GM23338 (cell line): ENCODE data around the gene ACTN2. TPM values are rescaled to one million over a fixed set of nuclear protein-coding genes. Genes with fewer than 3 reads are reported as not detected.

Source experiments
- ATAC-seq: fragments of 200-7000 bp; cut with Tn5 transposase; 3 replicates; pipeline ENCODE4 v1.9.1; 2020
- DNase-seq: peaks from one replicate; pipeline ENCODE4 v3.0.0-alpha.2; 2015; ENCODE audit warnings: low spot score
- H2AFZ ChIP-seq: fragments of 200-600 bp; sonication (generic); 2 replicates; pipeline ENCODE4 v1.8.0; 2016; ENCODE audit warnings: antibody characterized with exemption, mild to moderate bottlenecking, moderate library complexity
- H3F3A ChIP-seq: fragments of 200-600 bp; sonication (generic); replicated peaks from 2 replicates; pipeline ENCODE4 v1.8.0; 2017; ENCODE audit warnings: antibody characterized with exemption, mixed run types, low read depth
- H3K27ac ChIP-seq: fragments of 200-600 bp; sonication (generic); 2 replicates; pipeline ENCODE4 v1.6.1; 2016; ENCODE audit warnings: low read depth
- H3K27me3 ChIP-seq: fragments of 200-600 bp; sonication (generic); 2 replicates; pipeline ENCODE4 v1.8.0; 2016; ENCODE audit warnings: mild to moderate bottlenecking, mixed run types, moderate library complexity; ENCODE audit not compliant: insufficient read depth
- H3K36me3 ChIP-seq: fragments of 200-600 bp; sonication (generic); 2 replicates; pipeline ENCODE4 v1.8.0; 2016; ENCODE audit warnings: mild to moderate bottlenecking; ENCODE audit not compliant: insufficient read depth
- H3K4me1 ChIP-seq: fragments of 200-600 bp; sonication (generic); 2 replicates; pipeline ENCODE4 v1.8.0; 2016; ENCODE audit warnings: mild to moderate bottlenecking, moderate library complexity; ENCODE audit not compliant: insufficient read depth
- H3K4me2 ChIP-seq: fragments of 200-600 bp; sonication (generic); 2 replicates; pipeline ENCODE4 v1.7.1; 2017; ENCODE audit warnings: mixed run types
- H3K4me3 ChIP-seq: fragments of 200-600 bp; sonication (generic); 2 replicates; pipeline ENCODE4 v1.6.1; 2016; ENCODE audit warnings: mixed run types
- H3K79me2 ChIP-seq: fragments of 200-600 bp; sonication (generic); replicated peaks from 2 replicates; pipeline ENCODE4 v1.8.0; 2017; ENCODE audit warnings: mild to moderate bottlenecking; ENCODE audit not compliant: insufficient read depth
- H3K9me2 ChIP-seq: fragments of 200-600 bp; sonication (generic); 2 replicates; pipeline ENCODE4 v1.8.0; 2017; ENCODE audit not compliant: insufficient read depth
- H4K20me1 ChIP-seq: fragments of 200-600 bp; sonication (generic); replicated peaks from 2 replicates; pipeline ENCODE4 v1.8.0; 2017; ENCODE audit warnings: mild to moderate bottlenecking; ENCODE audit not compliant: insufficient read depth
- H3K27ac Mint-ChIP-seq: 2 replicates; pipeline ENCODE4 v1.8.0; 2020; ENCODE audit warnings: inconsistent platforms, mild to moderate bottlenecking, moderate library complexity, mixed read lengths
- H3K27me3 Mint-ChIP-seq: 3 replicates; pipeline ENCODE4 v1.8.0; 2022; ENCODE audit warnings: low read depth, mild to moderate bottlenecking, moderate library complexity, mixed read lengths, inconsistent platforms; ENCODE audit not compliant: insufficient read depth, poor library complexity
- H3K36me3 Mint-ChIP-seq: 3 replicates; pipeline ENCODE4 v1.8.0; 2021; ENCODE audit warnings: low read depth, mild to moderate bottlenecking, inconsistent platforms, moderate library complexity, mixed read lengths
- H3K4me1 Mint-ChIP-seq: 3 replicates; pipeline ENCODE4 v1.8.0; 2020; ENCODE audit warnings: mild to moderate bottlenecking, inconsistent platforms, mixed read lengths
- H3K4me3 Mint-ChIP-seq: 3 replicates; pipeline ENCODE4 v1.8.0; 2021; ENCODE audit warnings: moderate library complexity, mild to moderate bottlenecking, inconsistent platforms, mixed read lengths
- H3K9me3 Mint-ChIP-seq: 3 replicates; pipeline ENCODE4 v1.8.0; 2020; ENCODE audit warnings: moderate library complexity, mild to moderate bottlenecking, inconsistent platforms, mixed read lengths
- CREB1 ChIP-seq: fragments of 250-450 bp; sonication (Bioruptor Pico); IDR thresholded peaks from 2 replicates; pipeline ENCODE4 v1.5.0; 2020; ENCODE audit warnings: low read depth, mild to moderate bottlenecking, moderate library complexity
- EZH2phosphoT487 ChIP-seq: fragments of 200-600 bp; sonication (generic); IDR thresholded peaks from one replicate; pipeline ENCODE4 v1.8.1; 2018; ENCODE audit warnings: antibody characterized with exemption; ENCODE audit not compliant: unreplicated experiment
- NANOG ChIP-seq: IDR thresholded peaks from 2 replicates; pipeline ENCODE4 v1.6.1; 2016; ENCODE audit warnings: antibody characterized with exemption, borderline replicate concordance
- ZNF331 ChIP-seq: fragments of 250-450 bp; sonication (Bioruptor Pico); IDR thresholded peaks from 2 replicates; pipeline ENCODE4 v1.5.0; 2020; ENCODE audit warnings: low read depth, mild to moderate bottlenecking, moderate library complexity
- polyA plus RNA-seq: library from polyadenylated mRNA; unstranded; fragments of >200 nt; fragmentation: Nextera tagmentation; extraction: Ambion mirVana; gene quantifications from 2 replicates; pipeline ENCODE4 v1.2.1, GENCODE V29; 2016
- total RNA-seq: library from RNA; depleted of rRNA; stranded (reverse); fragments of >200 nt; shearing (Covaris generic); gene quantifications from 2 replicates; pipeline ENCODE4 v1.2.3, GENCODE V29; 2014
- TF ChIP-seq, protein P1 (sequence below): fragments of 250-450 bp; sonication (Bioruptor Pico); IDR thresholded peaks from 2 replicates; pipeline ENCODE4 v1.5.0; 2020; ENCODE audit warnings: mild to moderate bottlenecking, moderate library complexity
- TF ChIP-seq, protein P2 (sequence below), 2 experiments: fragments of 200-600 bp in 1 of 2; sonication (generic) in 1 of 2; conservative IDR thresholded peaks; 2 replicates each; pipeline versions ENCODE4 v1.5.1 to v1.6.1; 2016 to 2017; ENCODE audit warnings: antibody characterized with exemption in 2 of 2, low read depth in 2 of 2, mild to moderate bottlenecking in 2 of 2, moderate library complexity in 1 of 2

ACTN2 gene
- total and polyA plus RNA-seq, 2 experiments from 2014 or later: 1.9 to 2.8 TPM

DNA sequence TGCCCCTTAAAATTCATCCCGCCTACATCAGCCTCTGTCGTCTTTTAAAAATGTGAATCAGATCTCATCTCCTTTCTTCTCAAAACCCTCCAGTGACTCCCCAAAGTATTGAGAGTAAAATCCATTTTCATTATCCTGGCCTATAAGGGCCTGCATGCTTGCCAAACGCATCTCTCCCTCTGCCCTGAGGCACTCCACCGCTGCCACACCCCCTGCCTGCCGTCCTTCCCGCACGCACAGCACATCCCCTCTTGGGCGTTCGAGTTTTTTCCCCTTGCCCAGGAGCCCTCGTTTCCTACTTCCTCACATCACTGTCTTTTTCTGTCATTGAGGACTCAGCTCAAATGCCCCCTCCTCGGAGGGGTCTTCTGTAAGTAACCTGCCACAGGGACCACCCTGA, 55.5 kb downstream of the ACTN2 start (continued):
- TF ChIP-seq, protein P1, sequence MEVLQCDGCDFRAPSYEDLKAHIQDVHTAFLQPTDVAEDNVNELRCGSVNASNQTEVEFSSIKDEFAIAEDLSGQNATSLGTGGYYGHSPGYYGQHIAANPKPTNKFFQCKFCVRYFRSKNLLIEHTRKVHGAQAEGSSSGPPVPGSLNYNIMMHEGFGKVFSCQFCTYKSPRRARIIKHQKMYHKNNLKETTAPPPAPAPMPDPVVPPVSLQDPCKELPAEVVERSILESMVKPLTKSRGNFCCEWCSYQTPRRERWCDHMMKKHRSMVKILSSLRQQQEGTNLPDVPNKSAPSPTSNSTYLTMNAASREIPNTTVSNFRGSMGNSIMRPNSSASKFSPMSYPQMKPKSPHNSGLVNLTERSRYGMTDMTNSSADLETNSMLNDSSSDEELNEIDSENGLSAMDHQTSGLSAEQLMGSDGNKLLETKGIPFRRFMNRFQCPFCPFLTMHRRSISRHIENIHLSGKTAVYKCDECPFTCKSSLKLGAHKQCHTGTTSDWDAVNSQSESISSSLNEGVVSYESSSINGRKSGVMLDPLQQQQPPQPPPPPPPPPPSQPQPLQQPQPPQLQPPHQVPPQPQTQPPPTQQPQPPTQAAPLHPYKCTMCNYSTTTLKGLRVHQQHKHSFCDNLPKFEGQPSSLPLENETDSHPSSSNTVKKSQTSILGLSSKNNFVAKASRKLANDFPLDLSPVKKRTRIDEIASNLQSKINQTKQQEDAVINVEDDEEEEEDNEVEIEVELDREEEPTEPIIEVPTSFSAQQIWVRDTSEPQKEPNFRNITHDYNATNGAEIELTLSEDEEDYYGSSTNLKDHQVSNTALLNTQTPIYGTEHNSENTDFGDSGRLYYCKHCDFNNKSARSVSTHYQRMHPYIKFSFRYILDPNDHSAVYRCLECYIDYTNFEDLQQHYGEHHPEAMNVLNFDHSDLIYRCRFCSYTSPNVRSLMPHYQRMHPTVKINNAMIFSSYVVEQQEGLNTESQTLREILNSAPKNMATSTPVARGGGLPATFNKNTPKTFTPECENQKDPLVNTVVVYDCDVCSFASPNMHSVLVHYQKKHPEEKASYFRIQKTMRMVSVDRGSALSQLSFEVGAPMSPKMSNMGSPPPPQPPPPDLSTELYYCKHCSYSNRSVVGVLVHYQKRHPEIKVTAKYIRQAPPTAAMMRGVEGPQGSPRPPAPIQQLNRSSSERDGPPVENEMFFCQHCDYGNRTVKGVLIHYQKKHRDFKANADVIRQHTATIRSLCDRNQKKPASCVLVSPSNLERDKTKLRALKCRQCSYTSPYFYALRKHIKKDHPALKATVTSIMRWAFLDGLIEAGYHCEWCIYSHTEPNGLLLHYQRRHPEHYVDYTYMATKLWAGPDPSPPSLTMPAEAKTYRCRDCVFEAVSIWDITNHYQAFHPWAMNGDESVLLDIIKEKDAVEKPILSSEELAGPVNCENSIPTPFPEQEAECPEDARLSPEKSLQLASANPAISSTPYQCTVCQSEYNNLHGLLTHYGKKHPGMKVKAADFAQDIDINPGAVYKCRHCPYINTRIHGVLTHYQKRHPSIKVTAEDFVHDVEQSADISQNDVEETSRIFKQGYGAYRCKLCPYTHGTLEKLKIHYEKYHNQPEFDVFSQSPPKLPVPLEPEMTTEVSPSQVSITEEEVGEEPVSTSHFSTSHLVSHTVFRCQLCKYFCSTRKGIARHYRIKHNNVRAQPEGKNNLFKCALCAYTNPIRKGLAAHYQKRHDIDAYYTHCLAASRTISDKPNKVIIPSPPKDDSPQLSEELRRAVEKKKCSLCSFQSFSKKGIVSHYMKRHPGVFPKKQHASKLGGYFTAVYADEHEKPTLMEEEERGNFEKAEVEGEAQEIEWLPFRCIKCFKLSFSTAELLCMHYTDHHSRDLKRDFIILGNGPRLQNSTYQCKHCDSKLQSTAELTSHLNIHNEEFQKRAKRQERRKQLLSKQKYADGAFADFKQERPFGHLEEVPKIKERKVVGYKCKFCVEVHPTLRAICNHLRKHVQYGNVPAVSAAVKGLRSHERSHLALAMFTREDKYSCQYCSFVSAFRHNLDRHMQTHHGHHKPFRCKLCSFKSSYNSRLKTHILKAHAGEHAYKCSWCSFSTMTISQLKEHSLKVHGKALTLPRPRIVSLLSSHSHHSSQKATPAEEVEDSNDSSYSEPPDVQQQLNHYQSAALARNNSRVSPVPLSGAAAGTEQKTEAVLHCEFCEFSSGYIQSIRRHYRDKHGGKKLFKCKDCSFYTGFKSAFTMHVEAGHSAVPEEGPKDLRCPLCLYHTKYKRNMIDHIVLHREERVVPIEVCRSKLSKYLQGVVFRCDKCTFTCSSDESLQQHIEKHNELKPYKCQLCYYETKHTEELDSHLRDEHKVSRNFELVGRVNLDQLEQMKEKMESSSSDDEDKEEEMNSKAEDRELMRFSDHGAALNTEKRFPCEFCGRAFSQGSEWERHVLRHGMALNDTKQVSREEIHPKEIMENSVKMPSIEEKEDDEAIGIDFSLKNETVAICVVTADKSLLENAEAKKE (CRISPR knock-in tag): no peak
- TF ChIP-seq EZH2phosphoT487 (no peak), ZNF331 (CRISPR knock-in tag) (no peak)

DNA sequence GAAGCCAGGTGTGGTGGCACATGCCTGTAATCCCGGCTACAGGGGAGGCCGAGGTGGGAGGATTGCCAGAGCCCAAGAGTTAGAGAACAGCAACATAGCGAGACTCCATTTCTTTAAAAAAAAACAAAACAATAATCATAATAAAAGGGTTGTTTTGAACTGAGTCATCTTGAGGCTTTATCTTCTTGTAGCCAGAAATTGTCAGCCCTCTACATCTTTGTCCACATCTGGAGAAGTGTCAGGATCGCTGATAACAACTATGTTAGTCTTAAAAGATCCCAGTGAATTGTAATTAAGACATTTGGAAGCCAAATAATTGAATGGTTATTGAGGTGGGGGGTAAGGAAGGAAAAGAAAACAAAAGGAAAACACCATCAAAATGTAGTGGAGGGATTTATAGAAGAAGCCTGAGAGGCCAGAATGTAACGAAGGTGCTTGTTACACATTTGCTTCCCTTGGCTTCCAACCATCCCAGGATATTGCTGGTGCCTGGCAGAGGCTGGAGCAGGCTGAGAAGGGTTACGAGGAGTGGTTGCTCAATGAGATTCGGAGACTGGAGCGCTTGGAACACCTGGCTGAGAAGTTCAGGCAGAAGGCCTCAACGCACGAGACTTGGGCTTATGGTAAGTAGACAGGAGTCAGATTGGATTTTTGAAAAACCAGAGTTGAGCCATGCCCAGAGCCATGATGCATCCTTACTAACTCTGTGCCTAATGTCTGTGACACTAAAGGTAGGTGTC, 56.3 kb downstream of the ACTN2 start:
- Histone ChIP-seq H3K4me1 (peaks cover 2% of the 10 kb centered on the region; the same call in 1 of the 2 replicates), H4K20me1 (no peaks in the 10 kb centered on the region), H3K27ac (0 out of 2 replicates have a peak overlapping the region, but pooled peaks have one; percentile 39), H3F3A (no peaks in the 10 kb centered on the region), H3K4me2 (no peak overlapping the region), H3K36me3 (no peaks in the 10 kb centered on the region), H2AFZ (no peak overlapping the region), H3K79me2 (no peaks in the 10 kb centered on the region), H3K27me3 (no peaks in the 10 kb centered on the region), H3K9me2 (no peaks in the 10 kb centered on the region), H3K4me3 (no peak overlapping the region)
- Mint-ChIP-seq H3K4me1 (peaks cover 8% of the 10 kb centered on the region), H3K4me3 (no peak overlapping the region), H3K27me3 (peaks cover 4% of the 10 kb centered on the region), H3K27ac (no peak overlapping the region), H3K9me3 (peaks cover 2% of the 10 kb centered on the region; the same call in 1 of the 3 replicates), H3K36me3 (peaks cover 10% of the 10 kb centered on the region)
- DNase-seq: no peak
- ATAC-seq: no peak
- TF ChIP-seq NANOG (no peak), EZH2phosphoT487 (no peak), CREB1 (CRISPR knock-in tag) (no peak)
- TF ChIP-seq, protein P1 (CRISPR knock-in tag): no peak
- TF ChIP-seq, protein P2, sequence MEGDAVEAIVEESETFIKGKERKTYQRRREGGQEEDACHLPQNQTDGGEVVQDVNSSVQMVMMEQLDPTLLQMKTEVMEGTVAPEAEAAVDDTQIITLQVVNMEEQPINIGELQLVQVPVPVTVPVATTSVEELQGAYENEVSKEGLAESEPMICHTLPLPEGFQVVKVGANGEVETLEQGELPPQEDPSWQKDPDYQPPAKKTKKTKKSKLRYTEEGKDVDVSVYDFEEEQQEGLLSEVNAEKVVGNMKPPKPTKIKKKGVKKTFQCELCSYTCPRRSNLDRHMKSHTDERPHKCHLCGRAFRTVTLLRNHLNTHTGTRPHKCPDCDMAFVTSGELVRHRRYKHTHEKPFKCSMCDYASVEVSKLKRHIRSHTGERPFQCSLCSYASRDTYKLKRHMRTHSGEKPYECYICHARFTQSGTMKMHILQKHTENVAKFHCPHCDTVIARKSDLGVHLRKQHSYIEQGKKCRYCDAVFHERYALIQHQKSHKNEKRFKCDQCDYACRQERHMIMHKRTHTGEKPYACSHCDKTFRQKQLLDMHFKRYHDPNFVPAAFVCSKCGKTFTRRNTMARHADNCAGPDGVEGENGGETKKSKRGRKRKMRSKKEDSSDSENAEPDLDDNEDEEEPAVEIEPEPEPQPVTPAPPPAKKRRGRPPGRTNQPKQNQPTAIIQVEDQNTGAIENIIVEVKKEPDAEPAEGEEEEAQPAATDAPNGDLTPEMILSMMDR (conservative IDR thresholded peaks at IDR 0.05; ENCODE audit: low read depth in 2 of 2): no peak
